Measurements from ENCODE around the gene SLC22A16. TPM values are rescaled to one million over a fixed set of nuclear protein-coding genes. Genes with fewer than 3 reads are reported as not detected.

Gene SLC22A16
- total RNA-seq: 1 to 10 TPM in 1 of 7 donors, under 1 TPM in 3, not detected in 3; 0.24 to 3.6 (median 0.42) TPM
- polyA plus RNA-seq: under 1 TPM; 0.15 to 0.63 TPM
- long read RNA-seq, donor 1: 0 reads
- long read RNA-seq, donor 2: 0 reads
- long read RNA-seq, donor 3: 0 reads

- H3K4me1 ChIP-seq (ENCODE audit: insufficient read depth): peaks cover 1% of the 10 kb centered on the region
- intact Hi-C loops (cut with DNase I): no loop called here
- WGBS, 3 donors: 2 to 7% (median 4%) methylated on average over 43 to 84 of the region's 85 CpGs
- no peaks in the 10 kb centered on the region for H3K36me3 ChIP-seq
- peak within 1 kb of the TSS; percentile 5 for H3K4me3 ChIP-seq
- TF ChIP-seq EP300 (IDR thresholded peaks at IDR 0.05): no peak
- TF ChIP-seq CTCF (IDR thresholded peaks at IDR 0.05): no peak
- no peak for TF ChIP-seq POLR2A (IDR thresholded peaks at IDR 0.05)
- H3K27ac ChIP-seq: no peak within 1 kb of the TSS
- H3K27me3 ChIP-seq: no peaks in the 10 kb centered on the region
- peak in 1 of 5 donors; percentile 24 for DNase-seq
- no peaks in the 10 kb centered on the region for H3K9me3 ChIP-seq
Observed at GRCh38 chr6:110476046-110476849, at the start of gene SLC22A16. SLC22A16 (minus strand) TSS chr6:110476613; CDS start chr6:110476574, 39 bp downstream.

- 54 to 90% (median 82%) methylated on average over 4 of the region's 4 CpGs for WGBS, 3 donors
Observed at GRCh38 chr6:110525001-110525400, 48.6 kb upstream of the SLC22A16 start.

GRCh38 chr6:110524305-110524704, 47.9 kb upstream of the SLC22A16 start:
- no peaks in the 10 kb centered on the region for H3K36me3 ChIP-seq
- intact Hi-C loops (cut with DNase I): loop anchor here in 1 of 4 donors (10.0 kb wide), 1 partner anchor 420 kb away; no protein-coding TSS in a partner anchor
- 56 to 62% (median 60%) methylated on average over 2 of the region's 2 CpGs for WGBS, 3 donors

More at GRCh38 chr6:110525001-110525400, 48.6 kb upstream of the SLC22A16 start:
- DNase-seq: no peak
- intact Hi-C loops (cut with DNase I): loop anchor here in 3 of 4 donors (5.0 to 10.0 kb wide), 3 partner anchors 420 to 427 kb away; no protein-coding TSS in a partner anchor
- no peaks in the 10 kb centered on the region for H3K36me3 ChIP-seq
- no peaks in the 10 kb centered on the region for H3K4me1 ChIP-seq (ENCODE audit: insufficient read depth)
- no peak for TF ChIP-seq EP300 (IDR thresholded peaks at IDR 0.05)
- no peak for TF ChIP-seq POLR2A (IDR thresholded peaks at IDR 0.05)
- TF ChIP-seq CTCF (IDR thresholded peaks at IDR 0.05): no peak
- H3K9me3 ChIP-seq: no peaks in the 10 kb centered on the region
- H3K27ac ChIP-seq: no peak overlapping the region
- no peaks in the 10 kb centered on the region for H3K27me3 ChIP-seq
- no peak overlapping the region for H3K4me3 ChIP-seq

More at GRCh38 chr6:110524305-110524704, 47.9 kb upstream of the SLC22A16 start:
- Histone ChIP-seq H3K27me3 (no peaks in the 10 kb centered on the region), H3K9me3 (no peaks in the 10 kb centered on the region), H3K4me3 (no peak overlapping the region), H3K4me1 (ENCODE audit: insufficient read depth) (no peaks in the 10 kb centered on the region), H3K27ac (no peak overlapping the region)
- no peak for DNase-seq
- TF ChIP-seq CTCF (IDR thresholded peaks at IDR 0.05) (no peak), EP300 (IDR thresholded peaks at IDR 0.05) (no peak), POLR2A (IDR thresholded peaks at IDR 0.05) (no peak)
